Measurements from ENCODE around the gene SYNJ2. TPM values are rescaled to one million over a fixed set of nuclear protein-coding genes. Genes with fewer than 3 reads are reported as not detected.

SYNJ2 gene
- total RNA-seq, 1 donor from 2014 or later = 18.9 TPM

GRCh38 chr6:158016571-158017383, 35.1 kb downstream of the SYNJ2 start:
- peaks cover 12% of the 10 kb centered on the region for H3K36me3 Mint-ChIP-seq (ENCODE audit: insufficient read depth)
- no peaks in the 10 kb centered on the region for H3K27me3 Mint-ChIP-seq
- H3K9me3 Mint-ChIP-seq (ENCODE audit: low read depth) = peaks cover 9% of the 10 kb centered on the region
- no peak for TF ChIP-seq CTCF (IDR thresholded peaks at IDR 0.05; ENCODE audit: unreplicated experiment)
- DNase-seq (ENCODE audit: low spot score, unreplicated experiment) = no peak
- no peak overlapping the region for H3K27ac Mint-ChIP-seq
- H3K4me1 Mint-ChIP-seq (ENCODE audit: low read depth) = peaks cover 9% of the 10 kb centered on the region
- no peak overlapping the region for H3K4me3 Mint-ChIP-seq (ENCODE audit: low read depth)

GRCh38 chr6:158017621-158018040, 36.0 kb downstream of the SYNJ2 start:
- no peak overlapping the region for H3K4me3 Mint-ChIP-seq (ENCODE audit: low read depth)
- peaks cover 9% of the 10 kb centered on the region for H3K9me3 Mint-ChIP-seq (ENCODE audit: low read depth)
- no peak for TF ChIP-seq CTCF (IDR thresholded peaks at IDR 0.05; ENCODE audit: unreplicated experiment)
- peaks cover 12% of the 10 kb centered on the region for H3K36me3 Mint-ChIP-seq (ENCODE audit: insufficient read depth)
- H3K27ac Mint-ChIP-seq = no peak overlapping the region
- peaks cover 1% of the 10 kb centered on the region for H3K4me1 Mint-ChIP-seq (ENCODE audit: low read depth)
- H3K27me3 Mint-ChIP-seq = no peaks in the 10 kb centered on the region
- DNase-seq (ENCODE audit: low spot score, unreplicated experiment) = no peak

GRCh38 chr6:158018041-158018771, 36.5 kb downstream of the SYNJ2 start:
- peaks cover 3% of the 10 kb centered on the region for H3K4me1 Mint-ChIP-seq (ENCODE audit: low read depth)

GRCh38 chr6:158018851-158019361, 37.2 kb downstream of the SYNJ2 start:
- no peak for DNase-seq (ENCODE audit: low spot score, unreplicated experiment)
- Mint-ChIP-seq H3K4me3 (ENCODE audit: low read depth) (no peak overlapping the region), H3K27ac (no peak overlapping the region), H3K36me3 (ENCODE audit: insufficient read depth) (peaks cover 11% of the 10 kb centered on the region), H3K9me3 (ENCODE audit: low read depth) (peaks cover 4% of the 10 kb centered on the region), H3K27me3 (no peaks in the 10 kb centered on the region), H3K4me1 (ENCODE audit: low read depth) (peaks cover 7% of the 10 kb centered on the region)
- no peak for TF ChIP-seq CTCF (IDR thresholded peaks at IDR 0.05; ENCODE audit: unreplicated experiment)

More at GRCh38 chr6:158018041-158018771, 36.5 kb downstream of the SYNJ2 start:
- H3K27ac Mint-ChIP-seq = no peak overlapping the region
- H3K27me3 Mint-ChIP-seq = no peaks in the 10 kb centered on the region
- peaks cover 12% of the 10 kb centered on the region for H3K36me3 Mint-ChIP-seq (ENCODE audit: insufficient read depth)
- no peak for TF ChIP-seq CTCF (IDR thresholded peaks at IDR 0.05; ENCODE audit: unreplicated experiment)
- H3K4me3 Mint-ChIP-seq (ENCODE audit: low read depth) = no peak overlapping the region
- DNase-seq (ENCODE audit: low spot score, unreplicated experiment) = no peak
- H3K9me3 Mint-ChIP-seq (ENCODE audit: low read depth) = peaks cover 9% of the 10 kb centered on the region

- Mint-ChIP-seq H3K4me3 (ENCODE audit: low read depth) (no peak overlapping the region), H3K36me3 (ENCODE audit: insufficient read depth) (peaks cover 11% of the 10 kb centered on the region), H3K9me3 (ENCODE audit: low read depth) (peaks cover 3% of the 10 kb centered on the region), H3K4me1 (ENCODE audit: low read depth) (peaks cover 7% of the 10 kb centered on the region), H3K27me3 (no peaks in the 10 kb centered on the region), H3K27ac (no peak overlapping the region)
- TF ChIP-seq CTCF (IDR thresholded peaks at IDR 0.05; ENCODE audit: unreplicated experiment) = no peak
- DNase-seq (ENCODE audit: low spot score, unreplicated experiment) = no peak
Observed at GRCh38 chr6:158019416-158019815, 37.8 kb downstream of the SYNJ2 start.
